GM18517 (cell line): Measurements from ENCODE around the gene ICE1.
A peak's percentile ranks its signal among the peaks of the same experiment; 100 is the strongest.
"Not testable (repeated sequence)": the region's sequence is repeated elsewhere in the genome, so short reads cannot be mapped to it uniquely, and the experiment has no call there.

Experiments used
- ATAC-seq: cut with Tn5 transposase; IDR thresholded peaks from one replicate; pipeline ENCODE4 v1.9.1; 2021; ENCODE audit warnings: mild to moderate bottlenecking, moderate library complexity; ENCODE audit not compliant: unreplicated experiment

Gene ICE1

GRCh38 chr5:5421961-5422818, at the start of gene ICE1:
TSS of gene ICE1 (plus strand) at chr5:5422677. CDS start at chr5:5422916, 239 bp downstream.
- peak; percentile 85 for ATAC-seq

- ATAC-seq = no peak
Observed at GRCh38 chr5:5372930-5373329, 49.5 kb upstream of the ICE1 start.

- ATAC-seq = no peak
Observed at GRCh38 chr5:5373351-5373989, 49.0 kb upstream of the ICE1 start.

- no peak for ATAC-seq
Observed at GRCh38 chr5:5374009-5374715, 48.3 kb upstream of the ICE1 start.

GRCh38 chr5:5377780-5378179, 44.7 kb upstream of the ICE1 start:
- ATAC-seq = no peak

- no peak for ATAC-seq
Observed at GRCh38 chr5:5378531-5378930, 43.9 kb upstream of the ICE1 start.

- ATAC-seq = no peak
Observed at GRCh38 chr5:5380298-5380697, 42.2 kb upstream of the ICE1 start.

GRCh38 chr5:5381310-5381913, 41.1 kb upstream of the ICE1 start:
- no peak for ATAC-seq

- no peak for ATAC-seq
Observed at GRCh38 chr5:5383461-5383860, 39.0 kb upstream of the ICE1 start.

GRCh38 chr5:5384660-5385330, 37.7 kb upstream of the ICE1 start:
- ATAC-seq = no peak

- no peak for ATAC-seq
Observed at GRCh38 chr5:5385331-5385662, 37.2 kb upstream of the ICE1 start.

- ATAC-seq = no peak
Observed at GRCh38 chr5:5386329-5386728, 36.1 kb upstream of the ICE1 start.

GRCh38 chr5:5387192-5387591, 35.3 kb upstream of the ICE1 start:
- no peak for ATAC-seq

- ATAC-seq = no peak
Observed at GRCh38 chr5:5387777-5388176, 34.7 kb upstream of the ICE1 start.

- not testable (repeated sequence) for ATAC-seq
Observed at GRCh38 chr5:5390121-5390869, 32.2 kb upstream of the ICE1 start.

- ATAC-seq = not testable (repeated sequence)
Observed at GRCh38 chr5:5392504-5392903, 30.0 kb upstream of the ICE1 start.

- ATAC-seq = not testable (repeated sequence)
Observed at GRCh38 chr5:5394384-5394986, 28.0 kb upstream of the ICE1 start.

GRCh38 chr5:5395093-5395492, 27.4 kb upstream of the ICE1 start:
- ATAC-seq = not testable (repeated sequence)

GRCh38 chr5:5398071-5398470, 24.4 kb upstream of the ICE1 start:
- ATAC-seq = no peak

GRCh38 chr5:5401095-5401494, 21.4 kb upstream of the ICE1 start:
- no peak for ATAC-seq
